CD14-positive monocyte (primary cell): ENCODE results near the gene HOXC13. TPM values are rescaled to one million over a fixed set of nuclear protein-coding genes. Genes with fewer than 3 reads are reported as not detected.
A peak's percentile ranks its signal among the peaks of the same experiment; 100 is the strongest.

Experiments
- DNase-seq, 3 donors: peaks; one replicate each; pipeline ENCODE4 v3.0.0-alpha.2; 2011 to 2022
- H2AFZ ChIP-seq: 2 replicates; pipeline ENCODE4 v1.6.0; 2012; ENCODE audit warnings: mild to moderate bottlenecking, low read depth, low read length, inconsistent platforms; ENCODE audit not compliant: insufficient read depth, poor library complexity, severe bottlenecking
- H3K27ac ChIP-seq, 2 donors: 1 replicate in 1 of 2; 2 replicates in 1 of 2; pipeline ENCODE4 v1.5.1; 2012 to 2013; ENCODE audit warnings: low read length in 2 of 2, control low read depth in 1 of 2, inconsistent platforms in 1 of 2, low read depth in 1 of 2, mild to moderate bottlenecking in 1 of 2
- H3K27me3 ChIP-seq, 2 donors: one replicate each; pipeline versions ENCODE4 v1.6.0 to v1.6.1; 2011 to 2013; ENCODE audit warnings: low read length in 2 of 2; ENCODE audit not compliant: control insufficient read depth in 2 of 2, insufficient read depth in 2 of 2
- H3K36me3 ChIP-seq, 2 donors: replicated peaks in 1 of 2; 1 replicate in 1 of 2; 2 replicates in 1 of 2; pipeline versions ENCODE4 v1.5.1 to v1.6.1; 2012 to 2013; ENCODE audit warnings: low read length in 2 of 2, control low read depth in 1 of 2, inconsistent platforms in 1 of 2, mild to moderate bottlenecking in 1 of 2; ENCODE audit not compliant: insufficient read depth in 2 of 2, control insufficient read depth in 1 of 2
- H3K4me1 ChIP-seq, 2 donors: 1 replicate in 1 of 2; 2 replicates in 1 of 2; pipeline versions ENCODE4 v1.5.1 to v1.6.1; 2012 to 2013; ENCODE audit warnings: low read length in 2 of 2, control low read depth in 1 of 2, inconsistent platforms in 1 of 2, mild to moderate bottlenecking in 1 of 2, moderate library complexity in 1 of 2; ENCODE audit not compliant: insufficient read depth in 2 of 2, control insufficient read depth in 1 of 2
- H3K4me2 ChIP-seq: replicated peaks from 2 replicates; pipeline ENCODE3; 2012; ENCODE audit warnings: low read length, moderate library complexity, mild to moderate bottlenecking; ENCODE audit not compliant: poor library complexity, severe bottlenecking; ENCODE audit errors: extremely low read depth
- H3K4me3 ChIP-seq, 3 experiments: fragments of 200-600 bp in 1 of 3; sonication (generic) in 1 of 3; replicated peaks in 1 of 3; 1 replicate in 2 of 3; 2 replicates in 1 of 3; pipeline ENCODE4 v1.5.1; 2011 to 2013; ENCODE audit warnings: low read length in 3 of 3, mild to moderate bottlenecking in 3 of 3, control low read depth in 2 of 3, low read depth in 2 of 3, inconsistent platforms in 1 of 3, moderate library complexity in 1 of 3
- H3K79me2 ChIP-seq: 2 replicates; pipeline ENCODE4 v1.6.0; 2012; ENCODE audit warnings: mild to moderate bottlenecking, control low read depth, inconsistent platforms, low read length, moderate library complexity; ENCODE audit not compliant: insufficient read depth
- H3K9ac ChIP-seq: 2 replicates; pipeline ENCODE4 v1.6.0; 2017; ENCODE audit warnings: low read length, mild to moderate bottlenecking; ENCODE audit not compliant: insufficient read depth, poor library complexity, severe bottlenecking
- H3K9me3 ChIP-seq, 2 donors: replicated peaks in 1 of 2; 1 replicate in 1 of 2; 2 replicates in 1 of 2; pipeline versions ENCODE4 v1.5.1 to v1.6.1; 2012 to 2013; ENCODE audit warnings: low read length in 2 of 2, control low read depth in 1 of 2; ENCODE audit not compliant: control insufficient read depth in 1 of 2, insufficient read depth in 1 of 2
- H4K20me1 ChIP-seq: 2 replicates; pipeline ENCODE4 v1.6.0; 2012; ENCODE audit warnings: mild to moderate bottlenecking, low read length, control low read depth, moderate library complexity; ENCODE audit not compliant: insufficient read depth
- H3K27ac Mint-ChIP-seq, 7 donors: one replicate each; pipeline ENCODE4 v1.8.0; 2020; ENCODE audit warnings: mild to moderate bottlenecking in 7 of 7, mixed read lengths in 7 of 7, moderate library complexity in 6 of 7, inconsistent platforms in 2 of 7
- H3K27me3 Mint-ChIP-seq, 3 donors: one replicate each; pipeline ENCODE4 v1.8.0; 2021 to 2022; ENCODE audit warnings: low read depth in 3 of 3, mild to moderate bottlenecking in 3 of 3, mixed read lengths in 3 of 3, moderate library complexity in 3 of 3, inconsistent platforms in 1 of 3
- H3K36me3 Mint-ChIP-seq, 2 donors: one replicate each; pipeline ENCODE4 v1.8.0; 2020; ENCODE audit warnings: mixed read lengths in 2 of 2, inconsistent platforms in 1 of 2, mild to moderate bottlenecking in 1 of 2
- H3K4me1 Mint-ChIP-seq: one replicate; pipeline ENCODE4 v1.8.0; 2020; ENCODE audit warnings: mild to moderate bottlenecking, mixed read lengths
- H3K4me3 Mint-ChIP-seq, 2 donors: one replicate each; pipeline ENCODE4 v1.8.0; 2020; ENCODE audit warnings: mild to moderate bottlenecking in 2 of 2, mixed read lengths in 2 of 2, moderate library complexity in 1 of 2
- H3K9me3 Mint-ChIP-seq, 7 donors: one replicate each; pipeline ENCODE4 v1.8.0; 2020 to 2022; ENCODE audit warnings: mixed read lengths in 7 of 7, mild to moderate bottlenecking in 6 of 7, moderate library complexity in 6 of 7, inconsistent platforms in 2 of 7
- WGBS: methylation state at CpG from one replicate; pipeline ENCODE4 v1.1.5; 2013; ENCODE audit warnings: missing lambda C conversion rate; ENCODE audit not compliant: insufficient coverage; 5-methylcytosine and 5-hydroxymethylcytosine counted together
- intact Hi-C, 2 donors: fragments of 100-400 bp; cut with micrococcal nuclease; formaldehyde crosslinking; loops; one replicate each; pipeline versions ENCODE4 v1.15.0 to v1.15.1; 2023
- polyA plus RNA-seq, 3 donors: library from polyadenylated mRNA; depleted of rRNA in 1 of 3; unstranded in 2 of 3; stranded (reverse) in 1 of 3; fragments of 300-500 nt in 2 of 3; fragments of >200 nt in 1 of 3; fragmentation: Illumina TruSeq in 2 of 3; gene quantifications; 1 replicate in 2 of 3; 2 replicates in 1 of 3; pipeline ENCODE4 v1.2.3, GENCODE V29; 2012 to 2021
- TF ChIP-seq, protein P1 (sequence below): fragments of 200-600 bp; IDR thresholded peaks from one replicate; pipeline ENCODE4 v1.8.0; 2022; ENCODE audit warnings: antibody characterized with exemption, mild to moderate bottlenecking

HOXC13 gene
- polyA plus RNA-seq, 3 donors: not detected

DNA sequence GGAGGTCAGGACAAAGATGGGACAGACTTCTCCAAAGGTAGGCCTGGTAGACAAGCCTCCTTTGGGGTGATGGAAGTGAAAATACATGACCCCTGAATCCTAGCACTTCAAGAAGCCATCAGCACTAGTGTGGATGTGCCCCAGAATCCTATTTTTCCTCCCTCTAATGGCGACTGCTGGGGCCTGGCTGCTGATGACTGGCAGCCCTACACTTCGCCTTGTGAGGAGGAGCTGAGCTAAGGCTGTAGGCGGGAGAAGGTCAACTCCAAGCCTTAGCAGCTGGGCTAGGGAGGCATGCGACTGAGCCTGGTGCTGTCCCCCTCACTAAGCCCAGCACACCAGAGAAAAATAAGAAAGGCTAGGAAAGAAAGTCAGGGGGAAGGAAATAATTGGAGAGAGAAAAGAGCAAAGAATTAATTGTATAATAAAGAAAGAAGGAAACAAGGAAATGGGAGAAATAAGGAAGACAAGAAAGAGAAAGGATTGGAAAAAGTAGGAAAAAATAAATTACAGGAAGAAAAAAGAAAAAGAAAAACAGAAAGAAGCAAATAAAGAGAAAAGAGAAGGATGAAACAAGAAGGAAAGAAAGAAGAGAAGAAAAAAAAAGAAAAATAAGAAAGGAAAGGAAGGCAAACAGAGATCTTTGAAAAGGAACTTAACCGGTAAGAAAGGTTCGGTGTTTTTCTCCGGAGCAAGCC, 41.6 kb downstream of the HOXC13 start:
- TF ChIP-seq, protein P1, sequence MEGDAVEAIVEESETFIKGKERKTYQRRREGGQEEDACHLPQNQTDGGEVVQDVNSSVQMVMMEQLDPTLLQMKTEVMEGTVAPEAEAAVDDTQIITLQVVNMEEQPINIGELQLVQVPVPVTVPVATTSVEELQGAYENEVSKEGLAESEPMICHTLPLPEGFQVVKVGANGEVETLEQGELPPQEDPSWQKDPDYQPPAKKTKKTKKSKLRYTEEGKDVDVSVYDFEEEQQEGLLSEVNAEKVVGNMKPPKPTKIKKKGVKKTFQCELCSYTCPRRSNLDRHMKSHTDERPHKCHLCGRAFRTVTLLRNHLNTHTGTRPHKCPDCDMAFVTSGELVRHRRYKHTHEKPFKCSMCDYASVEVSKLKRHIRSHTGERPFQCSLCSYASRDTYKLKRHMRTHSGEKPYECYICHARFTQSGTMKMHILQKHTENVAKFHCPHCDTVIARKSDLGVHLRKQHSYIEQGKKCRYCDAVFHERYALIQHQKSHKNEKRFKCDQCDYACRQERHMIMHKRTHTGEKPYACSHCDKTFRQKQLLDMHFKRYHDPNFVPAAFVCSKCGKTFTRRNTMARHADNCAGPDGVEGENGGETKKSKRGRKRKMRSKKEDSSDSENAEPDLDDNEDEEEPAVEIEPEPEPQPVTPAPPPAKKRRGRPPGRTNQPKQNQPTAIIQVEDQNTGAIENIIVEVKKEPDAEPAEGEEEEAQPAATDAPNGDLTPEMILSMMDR: peak; percentile 10
- Mint-ChIP-seq H3K4me3 (peak overlapping the region in 1 of 2 donors; percentile 89), H3K27ac (no peak overlapping the region), H3K27me3 (peaks cover 97 to 100% (median 100%) of the 10 kb centered on the region in 3 donors), H3K36me3 (peaks cover 10 to 24% of the 10 kb centered on the region in 2 donors), H3K4me1 (peaks cover 29% of the 10 kb centered on the region), H3K9me3 (peaks cover 15 to 76% (median 64%) of the 10 kb centered on the region in 7 donors)
- Histone ChIP-seq H4K20me1 (no peaks in the 10 kb centered on the region), H2AFZ (no peak overlapping the region), H3K27ac (no peak overlapping the region), H3K4me1 (peaks cover 24 to 27% of the 10 kb centered on the region in 2 donors), H3K4me2 (no peak overlapping the region), H3K4me3 (no peak overlapping the region), H3K36me3 (no peaks in the 10 kb centered on the region), H3K27me3 (peaks cover 91 to 100% of the 10 kb centered on the region in 2 donors), H3K9ac (no peak overlapping the region), H3K9me3 (peaks cover 54 to 90% of the 10 kb centered on the region in 2 donors), H3K79me2 (no peaks in the 10 kb centered on the region)
- intact Hi-C loops: loop anchor here in 1 of 2 donors (10.0 kb wide), 1 partner anchor 285 kb away; no protein-coding TSS in a partner anchor
- no peak for DNase-seq
- 4% methylated on average over 3 of the region's 7 CpGs for WGBS

GRCh38 chr12:53980802-53981496, 42.3 kb downstream of the HOXC13 start:
- 14% methylated on average over 10 of the region's 15 CpGs for WGBS
- H3K9ac ChIP-seq: no peak overlapping the region
- no peak overlapping the region for H3K4me3 ChIP-seq
- TF ChIP-seq, protein P1: no peak
- DNase-seq: no peak
- H3K4me3 Mint-ChIP-seq: peak overlapping the region in 1 of 2 donors; percentile 89
- H2AFZ ChIP-seq: no peak overlapping the region
- peaks cover 97 to 100% (median 100%) of the 10 kb centered on the region in 3 donors for H3K27me3 Mint-ChIP-seq
- H3K4me1 Mint-ChIP-seq: peaks cover 28% of the 10 kb centered on the region
- H4K20me1 ChIP-seq: no peaks in the 10 kb centered on the region
- H3K4me1 ChIP-seq: peaks cover 30 to 32% of the 10 kb centered on the region in 2 donors
- H3K9me3 ChIP-seq: peaks cover 55 to 91% of the 10 kb centered on the region in 2 donors
- peak overlapping the region in 1 of 7 donors; percentile 6 for H3K27ac Mint-ChIP-seq
- H3K4me2 ChIP-seq: no peak overlapping the region
- H3K9me3 Mint-ChIP-seq: peaks cover 17 to 75% (median 64%) of the 10 kb centered on the region in 7 donors
- H3K27me3 ChIP-seq: peaks cover 90 to 100% of the 10 kb centered on the region in 2 donors
- H3K36me3 ChIP-seq: no peaks in the 10 kb centered on the region
- peaks cover 12 to 21% of the 10 kb centered on the region in 2 donors for H3K36me3 Mint-ChIP-seq
- H3K79me2 ChIP-seq: no peaks in the 10 kb centered on the region
- H3K27ac ChIP-seq: no peak overlapping the region
- intact Hi-C loops: loop anchor here in 1 of 2 donors (10.0 kb wide), 1 partner anchor 286 kb away; no protein-coding TSS in a partner anchor
